Erythroblast (primary cell): Measurements from ENCODE around the gene ANAPC13.

Source experiments
- DNase-seq, 2 experiments: peaks; one replicate each; lab custom pipeline; 2025; lab: John Stamatoyannopoulos, UW
- GATA1 ChIP-seq: IDR thresholded peaks from 2 replicates; pipeline ENCODE4 v1.6.1; 2011; ENCODE audit warnings: low read depth, mild to moderate bottlenecking, control low read depth, low read length, moderate library complexity
- POLR2A ChIP-seq: IDR thresholded peaks from 2 replicates; pipeline ENCODE4 v1.6.1; 2011; ENCODE audit warnings: mild to moderate bottlenecking, low read length

Gene ANAPC13

DNA sequence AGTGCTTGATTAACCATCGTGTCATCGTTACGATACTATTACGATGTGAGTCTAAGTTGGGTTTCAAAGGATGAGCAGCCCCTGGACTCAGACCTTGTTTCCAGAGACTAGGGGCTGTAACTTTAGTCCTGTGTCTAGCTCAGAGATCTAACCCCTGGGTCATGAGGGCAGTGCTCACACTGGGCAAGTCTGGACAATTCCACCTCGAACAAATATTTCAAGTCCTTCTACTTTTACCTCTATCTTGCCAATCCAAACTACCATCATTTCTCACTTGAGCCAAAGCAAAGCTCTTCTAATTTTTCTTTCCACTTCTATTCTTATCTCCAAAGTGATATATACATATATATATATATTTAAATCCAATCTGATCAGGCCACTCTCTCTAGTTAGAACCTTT, 10.8 kb downstream of the ANAPC13 start:
- DNase-seq = no peak
- TF ChIP-seq GATA1 (no peak), POLR2A (no peak)

DNA sequence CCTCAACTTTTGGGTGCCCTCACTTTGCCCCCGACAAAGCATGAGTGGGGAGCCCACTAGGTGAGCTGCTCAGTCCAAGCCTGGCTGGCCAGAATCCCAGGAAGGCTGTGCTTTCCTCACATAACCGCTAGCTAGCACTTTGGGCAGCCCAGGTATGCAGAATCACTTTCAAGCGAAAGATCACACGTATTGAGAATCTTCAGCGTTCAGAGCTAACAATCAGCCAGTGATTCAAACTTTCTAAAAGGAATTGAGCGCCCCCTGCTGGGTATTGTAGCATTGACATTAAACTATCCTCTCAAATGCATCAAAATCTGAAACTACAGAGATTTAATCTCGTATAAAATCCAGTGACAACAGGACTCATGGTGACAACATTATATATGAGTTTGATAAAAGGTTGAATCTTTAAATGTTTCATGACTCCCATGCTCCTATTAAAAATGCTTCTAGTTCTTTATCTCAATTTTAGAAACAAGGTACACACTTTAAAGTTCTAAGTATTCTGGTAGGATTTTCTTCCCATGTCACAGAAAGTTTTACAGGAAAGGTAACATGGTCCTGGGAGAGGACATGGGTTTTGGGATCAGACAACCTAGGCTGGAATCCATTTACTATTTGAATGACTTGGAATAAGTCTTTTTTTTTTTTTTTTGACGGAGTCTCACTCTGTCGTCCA, 11.8 kb downstream of the ANAPC13 start:
- DNase-seq = peak; percentile 65 to 83
- TF ChIP-seq POLR2A (no peak), GATA1 (no peak)

DNA sequence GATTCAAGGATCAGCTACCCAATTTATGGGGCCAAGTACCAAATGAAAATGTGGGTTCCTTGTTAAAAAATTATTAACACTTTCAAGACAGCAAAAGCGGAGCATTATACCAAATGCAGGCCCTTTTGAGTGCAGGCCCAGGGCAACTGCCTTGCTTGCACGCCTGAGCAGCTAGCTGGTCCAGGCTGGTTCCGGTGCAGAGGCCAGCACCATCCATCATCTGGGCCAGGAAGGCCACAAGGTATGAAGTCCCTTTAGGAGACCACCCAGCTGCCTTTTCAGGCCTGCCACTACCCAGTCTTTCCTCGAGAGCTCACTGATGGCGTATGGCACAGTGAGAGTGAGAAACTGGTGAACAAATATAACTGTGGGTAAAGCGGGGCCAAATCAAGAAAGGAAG, 13.0 kb downstream of the ANAPC13 start:
- DNase-seq = no peak
- TF ChIP-seq GATA1 (no peak), POLR2A (no peak)

DNA sequence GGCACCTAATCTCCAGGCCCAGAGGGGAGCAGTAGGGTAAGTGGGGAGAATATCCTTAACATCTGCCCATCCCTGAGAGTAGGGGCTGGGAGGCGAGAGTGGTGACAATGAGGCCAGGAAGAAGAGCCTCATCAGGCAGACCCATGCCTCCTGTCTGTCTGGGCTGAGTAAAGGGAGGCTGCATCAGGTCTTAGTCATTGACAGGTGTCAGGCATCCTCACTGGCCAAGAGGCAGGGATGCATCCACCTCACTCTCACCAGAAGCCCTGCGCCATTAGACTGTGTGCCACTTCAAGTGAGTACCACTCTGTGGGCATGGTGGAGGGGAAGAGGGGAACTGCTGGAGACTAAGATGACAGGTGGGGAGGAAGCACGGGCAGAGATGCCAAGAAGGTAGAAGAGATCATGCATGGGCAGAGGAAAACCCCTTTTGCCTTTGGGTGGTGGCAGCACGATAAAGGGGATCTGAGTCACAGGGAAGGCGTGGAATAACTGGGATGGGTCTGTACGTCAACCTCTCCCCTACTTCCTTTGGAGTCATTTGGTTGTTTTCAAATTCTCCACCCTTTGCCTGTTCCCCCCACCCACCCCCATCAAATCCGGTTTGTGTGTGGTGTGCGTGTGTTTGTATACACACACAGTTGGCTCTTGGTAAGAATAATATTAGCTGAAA, 14.1 kb downstream of the ANAPC13 start:
- TF ChIP-seq GATA1 (no peak), POLR2A (no peak)
- DNase-seq = no peak

DNA sequence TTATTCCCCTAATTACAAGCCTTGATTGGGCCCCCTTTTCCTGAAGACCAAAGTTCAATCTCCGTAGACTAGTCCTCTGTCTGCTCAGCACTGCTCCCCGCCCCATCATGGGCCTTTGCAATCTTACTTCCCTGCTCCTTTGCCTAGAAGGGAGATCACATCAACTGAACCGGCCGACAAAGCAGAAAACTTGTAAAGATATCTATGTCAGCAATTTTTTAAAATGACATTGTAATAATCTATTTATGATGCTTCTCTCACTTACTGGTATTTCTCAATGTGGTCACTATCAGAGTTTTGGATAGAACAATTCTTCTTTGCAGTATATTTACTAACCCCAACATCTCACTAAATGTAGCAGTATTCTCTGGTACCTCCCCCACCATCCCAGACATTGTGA, 17.3 kb downstream of the ANAPC13 start:
- no peak for DNase-seq
- no peak for TF ChIP-seq POLR2A
- no peak for TF ChIP-seq GATA1

DNA sequence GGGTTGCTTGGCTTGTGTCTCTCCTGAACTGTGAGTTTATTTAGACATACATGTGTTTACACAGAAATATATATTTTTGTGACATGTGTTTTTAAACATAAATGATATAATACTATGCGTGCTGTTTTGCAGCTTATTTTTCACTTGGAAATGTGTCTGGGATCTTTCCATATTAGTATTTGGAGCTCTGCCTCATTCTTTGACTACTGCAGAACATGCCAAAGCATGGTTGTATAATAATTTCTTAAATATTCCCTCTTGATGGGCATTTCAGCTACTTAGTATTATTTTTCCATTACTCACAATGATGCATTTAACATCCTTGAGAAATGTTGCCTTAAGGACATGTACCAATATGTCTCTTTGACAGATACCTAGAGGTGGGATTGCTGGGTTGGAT, 19.5 kb downstream of the ANAPC13 start:
- no peak for TF ChIP-seq POLR2A
- no peak for TF ChIP-seq GATA1

DNA sequence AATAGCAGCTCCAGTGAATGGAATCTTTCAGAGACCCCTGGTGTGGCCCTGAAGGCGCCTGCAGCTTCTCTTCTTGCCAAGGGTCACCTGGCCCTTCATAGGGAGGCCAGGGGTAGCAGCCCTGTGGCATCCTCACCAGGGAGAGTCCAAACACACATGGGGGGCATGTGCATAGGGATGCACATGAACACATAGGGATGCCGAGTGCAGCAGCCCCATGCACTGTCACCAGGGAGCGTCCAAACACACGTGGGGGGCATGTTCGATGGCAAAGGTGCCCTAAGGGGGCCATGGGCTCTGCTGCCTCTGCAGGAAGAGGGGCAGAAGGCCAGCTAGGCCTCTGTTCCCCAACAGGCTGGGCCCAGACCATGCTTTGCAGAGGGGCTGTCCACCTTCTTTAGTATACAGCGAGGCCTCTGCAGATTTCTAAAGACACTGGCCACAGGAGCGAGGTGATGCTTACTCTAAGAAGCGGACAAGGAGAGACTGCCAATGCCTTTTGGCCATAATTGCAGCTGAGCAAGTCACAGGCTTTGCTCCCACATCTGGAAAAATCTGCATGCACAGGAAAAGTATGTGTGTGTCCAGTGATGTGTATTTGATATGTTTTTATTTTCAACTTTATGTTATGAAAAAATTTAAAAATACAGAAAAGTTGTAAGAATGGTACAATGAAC, 21.0 kb downstream of the ANAPC13 start:
- no peak for TF ChIP-seq GATA1
- TF ChIP-seq POLR2A = no peak
- DNase-seq = no peak

More for the DNA sequence above, 19.5 kb downstream of the ANAPC13 start:
- DNase-seq = no peak

DNA sequence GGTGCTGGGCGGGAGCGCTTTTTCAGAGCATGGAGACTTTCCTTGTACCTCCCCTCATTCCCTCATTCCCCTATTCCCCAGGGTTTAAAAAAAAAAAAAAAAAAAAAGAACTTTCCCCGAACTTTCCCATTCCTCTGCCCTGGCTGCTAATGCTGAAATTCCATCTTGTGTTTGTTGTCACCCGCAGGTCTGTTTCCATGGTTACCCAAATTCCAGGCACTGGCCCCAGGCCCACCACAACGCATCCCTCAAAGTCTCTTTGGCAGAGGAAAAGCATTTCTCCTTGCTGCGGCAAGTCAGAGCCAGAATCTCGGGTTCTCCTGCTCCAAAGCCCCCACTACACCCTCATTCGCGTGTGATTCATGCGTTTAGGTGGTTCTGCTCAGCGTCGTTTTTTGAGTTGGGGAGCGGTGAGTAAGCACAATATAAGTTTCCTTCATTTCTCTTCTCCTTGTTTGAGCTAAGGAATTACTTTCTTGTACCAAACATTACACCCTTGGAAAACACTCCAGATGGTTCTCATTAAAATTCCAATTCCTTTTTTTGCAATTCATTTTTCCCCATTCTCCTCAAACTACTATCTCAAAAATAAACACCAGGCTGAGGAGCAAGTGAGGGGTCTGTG, 21.6 kb downstream of the ANAPC13 start:
- TF ChIP-seq POLR2A = no peak
- TF ChIP-seq GATA1 = no peak
- no peak for DNase-seq

DNA sequence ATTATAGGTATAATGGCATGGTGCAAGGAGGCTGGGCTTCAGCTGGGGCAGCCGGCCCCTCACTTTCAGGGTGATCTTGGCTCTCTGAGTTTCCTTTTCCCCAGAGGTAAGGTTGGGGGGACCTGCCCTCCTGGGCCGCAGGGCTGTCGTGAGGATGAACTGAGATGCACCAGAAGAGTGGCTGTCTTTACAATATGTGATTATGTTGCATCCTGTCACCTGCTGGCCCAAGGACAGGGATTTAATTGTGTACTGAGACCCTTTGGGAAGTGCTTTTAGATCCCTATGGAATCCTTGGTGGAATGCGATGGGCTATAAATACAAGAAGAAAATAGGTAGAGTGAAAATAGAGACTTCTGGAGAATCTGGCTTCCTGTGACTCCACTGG, 22.1 kb downstream of the ANAPC13 start:
- no peak for DNase-seq

DNA sequence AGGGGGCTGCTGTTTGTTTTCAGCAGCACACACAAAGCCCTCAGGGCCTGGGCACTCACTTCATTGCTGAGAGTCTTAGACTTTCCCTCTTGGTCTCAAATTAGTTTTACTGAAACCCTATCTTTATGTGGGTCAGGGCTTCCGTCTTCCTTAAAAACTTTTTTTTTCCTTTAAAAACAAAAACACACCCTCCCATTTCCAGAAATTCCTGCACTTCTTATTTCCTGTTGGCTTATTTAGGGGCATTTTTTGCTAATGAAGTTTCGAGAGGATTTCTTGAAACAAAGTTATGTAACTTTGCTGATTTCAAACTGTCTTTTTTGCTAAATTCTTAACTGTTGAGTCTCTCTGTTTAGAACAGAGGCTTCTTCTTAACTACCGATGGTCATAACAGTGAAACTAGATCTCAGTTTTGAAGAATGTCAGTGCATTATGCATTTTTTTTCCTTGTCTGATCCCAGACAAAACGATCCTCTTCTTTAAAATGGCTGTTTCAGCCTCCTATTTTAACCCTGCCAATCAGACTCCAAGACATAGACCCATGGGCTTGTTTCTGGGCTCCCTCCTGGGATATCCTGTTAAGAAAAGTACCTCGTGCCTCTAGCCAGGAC, 23.3 kb downstream of the ANAPC13 start:
- TF ChIP-seq GATA1 = no peak
- TF ChIP-seq POLR2A = no peak
- no peak for DNase-seq

More for the DNA sequence above, 22.1 kb downstream of the ANAPC13 start:
- TF ChIP-seq GATA1 = no peak
- no peak for TF ChIP-seq POLR2A

DNA sequence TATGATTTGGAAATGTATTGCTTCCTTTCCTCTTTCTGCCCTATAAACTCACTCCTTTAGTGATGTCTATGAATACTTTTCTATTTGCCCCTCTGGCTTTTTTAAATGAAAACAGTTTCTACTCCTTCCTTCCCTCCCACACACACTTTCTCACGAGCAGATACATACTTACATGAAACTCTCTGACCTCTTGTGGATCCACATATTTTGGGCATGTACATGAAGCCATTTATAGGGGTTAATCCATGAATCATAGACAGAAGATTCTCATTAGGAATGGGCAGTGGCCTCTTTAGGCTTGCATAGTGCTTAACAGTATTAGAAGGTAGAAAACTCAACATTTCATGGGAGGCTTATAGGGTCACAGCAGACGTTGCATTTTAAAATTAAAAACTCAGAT, 24.8 kb downstream of the ANAPC13 start:
- TF ChIP-seq GATA1 (no peak), POLR2A (no peak)
- no peak for DNase-seq

DNA sequence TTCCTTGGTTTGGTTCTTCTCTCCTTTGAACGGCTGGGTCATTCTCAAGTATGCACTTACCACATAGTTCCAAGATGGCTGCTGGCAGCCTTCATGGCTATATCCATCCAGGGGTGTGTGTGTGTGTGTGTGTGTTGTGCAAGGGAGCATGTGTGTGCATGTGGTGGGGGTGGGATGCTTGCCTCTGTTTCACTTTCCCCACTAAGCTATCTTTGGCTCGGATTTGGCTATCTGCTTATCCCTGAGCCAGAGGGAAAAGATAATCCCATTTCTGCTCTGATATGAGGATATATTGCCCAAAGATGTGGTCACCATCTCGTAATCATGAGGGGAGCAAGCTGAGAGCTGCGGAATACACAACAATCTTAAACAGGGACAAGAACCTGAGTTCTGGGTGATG, 26.2 kb downstream of the ANAPC13 start:
- TF ChIP-seq POLR2A (no peak), GATA1 (no peak)
- no peak for DNase-seq

DNA sequence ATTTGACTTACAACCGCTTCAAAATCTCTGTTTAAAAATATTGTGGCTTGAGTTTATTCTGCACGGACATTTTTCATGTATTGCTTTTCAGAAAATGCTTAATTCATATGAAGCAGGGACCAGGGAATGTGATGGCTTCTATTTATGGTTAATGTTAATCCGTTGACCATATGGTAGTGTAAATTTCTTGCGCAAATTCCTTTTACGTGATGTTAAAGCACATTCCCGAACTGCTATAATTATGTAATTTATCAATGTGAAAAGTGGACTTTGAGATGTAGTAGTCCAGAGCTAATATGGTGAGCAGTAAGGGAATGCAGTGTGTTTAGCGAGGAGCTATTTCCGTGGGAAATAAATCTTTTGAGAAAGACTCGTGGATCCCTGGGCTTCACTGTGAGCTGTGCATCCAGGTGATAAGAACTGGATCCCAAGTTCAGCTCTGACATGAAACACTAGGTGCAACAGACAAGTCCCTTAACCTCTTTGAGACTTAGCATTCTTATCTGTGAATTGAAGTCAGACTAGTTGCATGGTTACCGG, 27.3 kb downstream of the ANAPC13 start:
- DNase-seq = no peak
- TF ChIP-seq POLR2A = no peak
- TF ChIP-seq GATA1 = no peak
